Heart left ventricle (tissue), 13 donors: Measurements from ENCODE around the gene SCG5.

Experiments used
- CTCF ChIP-seq, 12 donors: fragments of 200-600 bp; sonication (generic) in 4 of 12; IDR thresholded peaks; one replicate each; pipeline versions ENCODE4 v1.5.0 to v1.8.0; 2018 to 2022; ENCODE audit warnings: antibody characterized with exemption in 12 of 12, mild to moderate bottlenecking in 5 of 12
- POLR2A ChIP-seq, 2 donors: fragments of 450-650 bp; IDR thresholded peaks; one replicate each; pipeline ENCODE4 v1.6.1; 2017; ENCODE audit warnings: antibody characterized with exemption in 2 of 2, mild to moderate bottlenecking in 2 of 2, moderate library complexity in 2 of 2
- donor health status: ischemic (EF 13 %, LVEDD 7.1; RV severe dilation, severe dysfunction).
- donor health status: DM: no; HTN: yes; CAD: no.
- donor health status: DM: no; HTN: no; CAD: no.
- donor health status: ischemic (EF 25% LVEDD 6.9; RV normal size, moderate dysfunction).
- donor health status: ischemic (EF 25% LVEDD 5.7; RV mildly dilated, moderate dysfunction).
- donor health status: ischemic (EF 35%, LVEDD 5.7; RV mildly dilated, moderate dysfunction).
- donor health status: nonischemic (EF 11% LVEDD 7.7; RV severe dilation, severe dysfunction).
- donor health status: DM: yes; HTN: yes; CAD: no.
- donor health status: PGD.
- donor health status: ischemic (EF 29% LVEDD 5.4; RV normal size, mild dysfunction).
- donor health status: nonischemic (EF 23%, LVEDD 6.1; RV moderate dilation, normal function).

GRCh38 chr15:32643907-32644445 lies 2.5 kb downstream of the SCG5 start:
- no peak for TF ChIP-seq CTCF (IDR thresholded peaks at IDR 0.05)
- no peak for TF ChIP-seq POLR2A (IDR thresholded peaks at IDR 0.05)
